DMS53 treated with DMSO at 0.1 percent for 48 hours (cell line): Measurements from ENCODE around the gene DENND4B.
A peak's percentile ranks its signal among the peaks of the same experiment; 100 is the strongest.
"Not testable (repeated sequence)": the region's sequence is repeated elsewhere in the genome, so short reads cannot be mapped to it uniquely, and the experiment has no call there.

Source experiments
- DNase-seq: peaks from one replicate; lab custom pipeline; 2025; ENCODE audit not compliant: unreplicated experiment; lab: John Stamatoyannopoulos, UW

Gene DENND4B

GRCh38 chr1:153929426-153929825 lies 17.1 kb downstream of the DENND4B start:
- no peak for DNase-seq

GRCh38 chr1:153928791-153929341 lies 17.7 kb downstream of the DENND4B start:
- DNase-seq: no peak

GRCh38 chr1:153928245-153928644 lies 18.3 kb downstream of the DENND4B start:
- no peak for DNase-seq

GRCh38 chr1:153926405-153926804 lies 20.1 kb downstream of the DENND4B start:
- no peak for DNase-seq

GRCh38 chr1:153922972-153923925 lies 23.3 kb downstream of the DENND4B start, which contains the start of gene GATAD2B:
TSS of gene GATAD2B (minus strand) at chr1:153922972. CDS start at chr1:153828347, 94,625 bp downstream.
- peak; percentile 99 for DNase-seq

GRCh38 chr1:153922076-153922971 lies 24.2 kb downstream of the DENND4B start:
- peak; percentile 54 for DNase-seq

GRCh38 chr1:153921803-153922075 lies 24.8 kb downstream of the DENND4B start:
- DNase-seq: no peak

GRCh38 chr1:153921080-153921802 lies 25.3 kb downstream of the DENND4B start:
- DNase-seq: no peak

- no peak for DNase-seq
Observed at GRCh38 chr1:153919876-153920852, 26.4 kb downstream of the DENND4B start.

- no peak for DNase-seq
Observed at GRCh38 chr1:153916297-153916696, 30.2 kb downstream of the DENND4B start.

- no peak for DNase-seq
Observed at GRCh38 chr1:153912349-153912748, 34.2 kb downstream of the DENND4B start.

GRCh38 chr1:153910560-153910959 lies 36.0 kb downstream of the DENND4B start:
- not testable (repeated sequence) for DNase-seq

GRCh38 chr1:153908071-153908470 lies 38.4 kb downstream of the DENND4B start:
- no peak for DNase-seq

- no peak for DNase-seq
Observed at GRCh38 chr1:153907134-153907533, 39.4 kb downstream of the DENND4B start.

- no peak for DNase-seq
Observed at GRCh38 chr1:153906396-153906795, 40.1 kb downstream of the DENND4B start.

GRCh38 chr1:153905908-153906307 lies 40.6 kb downstream of the DENND4B start:
- not testable (repeated sequence) for DNase-seq

GRCh38 chr1:153903841-153904455 lies 42.6 kb downstream of the DENND4B start:
- no peak for DNase-seq

GRCh38 chr1:153899509-153899908 lies 47.0 kb downstream of the DENND4B start:
- DNase-seq: no peak

- DNase-seq: not testable (repeated sequence)
Observed at GRCh38 chr1:153895866-153896265, 50.7 kb downstream of the DENND4B start.
